ENCODE results near the gene RETREG3. TPM values are rescaled to one million over a fixed set of nuclear protein-coding genes. Genes with fewer than 3 reads are reported as not detected.
"Not testable (repeated sequence)": the region's sequence is repeated elsewhere in the genome, so short reads cannot be mapped to it uniquely, and the experiment has no call there.

Gene RETREG3
- total and polyA plus RNA-seq, 7 donors: 13.9 to 43.2 (median 35.0) TPM

DNA sequence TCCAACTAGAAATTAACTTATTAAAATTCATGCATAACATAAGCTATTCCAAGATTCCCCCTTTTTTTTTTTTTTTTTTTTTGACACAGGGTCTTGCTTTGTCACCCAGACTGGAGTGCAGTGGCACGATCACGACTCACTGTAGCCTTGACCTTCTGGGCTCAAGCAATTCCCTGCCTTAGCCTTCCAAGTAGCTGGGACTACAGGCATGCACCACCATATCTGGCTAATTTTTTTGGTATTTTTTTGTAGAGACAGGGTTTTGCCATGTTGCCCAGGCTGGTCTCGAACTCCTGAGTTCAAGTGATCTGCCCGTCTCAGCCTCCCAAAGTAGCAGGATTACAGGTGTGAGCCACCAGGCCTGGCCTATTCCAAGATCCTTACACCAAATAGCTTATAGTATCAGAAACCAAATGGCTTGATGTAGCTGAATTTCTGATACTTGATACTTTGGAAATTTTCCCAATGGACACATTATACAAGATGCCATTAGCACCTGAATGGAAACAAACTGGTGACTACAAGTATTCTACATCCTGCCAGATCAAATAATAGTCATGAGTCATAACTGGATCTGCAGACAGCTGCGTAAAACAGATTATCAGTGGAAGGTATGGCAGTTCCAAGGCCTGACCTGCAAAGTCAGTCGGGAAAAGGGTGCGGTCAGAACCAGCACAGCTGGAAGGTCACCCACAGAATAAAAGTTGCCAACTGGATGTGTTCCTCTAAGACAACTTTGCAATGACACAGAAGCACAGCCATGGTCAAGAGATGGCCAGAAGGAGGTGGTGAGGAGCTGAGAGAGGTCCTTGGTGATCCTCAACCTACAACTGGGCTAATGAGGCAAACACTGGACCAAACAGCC lies 14.8 kb upstream of the RETREG3 start:
- Histone ChIP-seq H3K4me1 (peaks cover 11% of the 10 kb centered on the region), H3K27ac (peak overlapping the region; percentile 66), H3K27me3 (ENCODE audit: insufficient read depth in 3 of 3, low read length in 2 of 3) (no peaks in the 10 kb centered on the region), H3K4me3 (no peak overlapping the region), H3K36me3 (ENCODE audit: insufficient read depth in 1 of 2, low read depth in 1 of 2) (no peaks in the 10 kb centered on the region), H3K9me3 (no peaks in the 10 kb centered on the region)
- ATAC-seq (peak; percentile 92 to 94 (median 93)), DNase-seq (peak; percentile 23 to 68)
- 42 to 58% (median 48%) methylated on average over 7 of the region's 7 CpGs for WGBS, 3 donors
- TF ChIP-seq, protein P1, sequence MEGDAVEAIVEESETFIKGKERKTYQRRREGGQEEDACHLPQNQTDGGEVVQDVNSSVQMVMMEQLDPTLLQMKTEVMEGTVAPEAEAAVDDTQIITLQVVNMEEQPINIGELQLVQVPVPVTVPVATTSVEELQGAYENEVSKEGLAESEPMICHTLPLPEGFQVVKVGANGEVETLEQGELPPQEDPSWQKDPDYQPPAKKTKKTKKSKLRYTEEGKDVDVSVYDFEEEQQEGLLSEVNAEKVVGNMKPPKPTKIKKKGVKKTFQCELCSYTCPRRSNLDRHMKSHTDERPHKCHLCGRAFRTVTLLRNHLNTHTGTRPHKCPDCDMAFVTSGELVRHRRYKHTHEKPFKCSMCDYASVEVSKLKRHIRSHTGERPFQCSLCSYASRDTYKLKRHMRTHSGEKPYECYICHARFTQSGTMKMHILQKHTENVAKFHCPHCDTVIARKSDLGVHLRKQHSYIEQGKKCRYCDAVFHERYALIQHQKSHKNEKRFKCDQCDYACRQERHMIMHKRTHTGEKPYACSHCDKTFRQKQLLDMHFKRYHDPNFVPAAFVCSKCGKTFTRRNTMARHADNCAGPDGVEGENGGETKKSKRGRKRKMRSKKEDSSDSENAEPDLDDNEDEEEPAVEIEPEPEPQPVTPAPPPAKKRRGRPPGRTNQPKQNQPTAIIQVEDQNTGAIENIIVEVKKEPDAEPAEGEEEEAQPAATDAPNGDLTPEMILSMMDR (IDR thresholded peaks at IDR 0.05): peak; percentile 7
- intact Hi-C loops (cut with DNase I): loop anchor here in 1 of 2 donors (5.0 kb wide), 1 partner anchor 48 kb away; no protein-coding TSS in a partner anchor

DNA sequence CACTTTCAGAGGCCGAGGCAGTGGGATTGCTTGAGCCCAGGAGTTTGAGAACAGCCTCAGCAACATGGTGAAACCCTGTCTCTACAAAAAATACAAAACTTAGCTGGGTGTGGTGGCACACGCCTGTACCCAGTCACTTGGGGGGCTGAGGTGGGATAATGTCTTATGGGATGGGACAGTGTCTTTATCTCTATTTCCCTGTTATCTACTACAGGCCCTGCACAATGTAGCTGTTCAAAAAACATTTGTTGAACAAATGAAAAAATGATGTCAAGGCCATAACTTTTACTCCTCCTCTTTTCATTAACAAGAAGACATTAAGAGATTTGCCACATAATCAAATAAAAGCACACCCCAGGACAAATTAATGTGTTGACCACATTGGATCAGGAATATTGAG lies 14.1 kb upstream of the RETREG3 start:
- H3K4me1 ChIP-seq: peaks cover 17% of the 10 kb centered on the region
- H3K4me3 ChIP-seq: no peak overlapping the region
- peak overlapping the region; percentile 66 for H3K27ac ChIP-seq
- DNase-seq: no peak
- no peaks in the 10 kb centered on the region for H3K27me3 ChIP-seq (ENCODE audit: insufficient read depth in 3 of 3, low read length in 2 of 3)
- no peaks in the 10 kb centered on the region for H3K9me3 ChIP-seq
- H3K36me3 ChIP-seq (ENCODE audit: insufficient read depth in 1 of 2, low read depth in 1 of 2): no peaks in the 10 kb centered on the region
- TF ChIP-seq, protein P1 (IDR thresholded peaks at IDR 0.05): no peak
- no peak for ATAC-seq
- whole genome bisulfite sequencing, 3 donors: 90 to 95% (median 91%) methylated on average over 2 of the region's 2 CpGs
- intact Hi-C loops (cut with DNase I): loop anchor here in 1 of 2 donors (5.0 kb wide), 1 partner anchor 49 kb away; no protein-coding TSS in a partner anchor

DNA sequence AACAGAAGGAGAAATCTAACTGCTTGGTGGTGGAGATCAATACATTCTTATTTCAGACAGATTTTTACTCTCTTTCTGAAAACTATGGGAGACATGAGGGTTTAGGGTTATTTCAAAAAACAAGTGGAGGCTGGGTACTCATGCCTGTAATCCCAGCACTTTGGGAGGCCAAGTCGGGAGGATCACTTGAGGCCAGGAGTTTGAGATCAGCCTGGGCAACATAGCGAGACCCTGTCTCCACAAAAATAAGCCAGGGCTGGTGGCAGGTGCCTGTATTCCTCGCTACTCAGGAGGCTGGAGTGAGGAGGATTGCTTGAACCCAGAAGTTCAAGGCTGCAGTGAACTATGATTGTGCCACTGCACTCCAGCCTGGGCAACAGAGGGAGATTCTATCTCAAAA lies 12.8 kb upstream of the RETREG3 start:
- H3K4me1 ChIP-seq: peaks cover 30% of the 10 kb centered on the region
- H3K36me3 ChIP-seq (ENCODE audit: insufficient read depth in 1 of 2, low read depth in 1 of 2); H3K4me3 ChIP-seq; H3K9me3 ChIP-seq; ATAC-seq; H3K27me3 ChIP-seq (ENCODE audit: insufficient read depth in 3 of 3, low read length in 2 of 3); DNase-seq; H3K27ac ChIP-seq: not testable (repeated sequence)
- intact Hi-C loops (cut with DNase I): loop anchor here in 1 of 2 donors (5.0 kb wide), 1 partner anchor 50 kb away; no protein-coding TSS in a partner anchor
- whole genome bisulfite sequencing, 3 donors: 91 to 97% (median 94%) methylated on average over 3 of the region's 3 CpGs

DNA sequence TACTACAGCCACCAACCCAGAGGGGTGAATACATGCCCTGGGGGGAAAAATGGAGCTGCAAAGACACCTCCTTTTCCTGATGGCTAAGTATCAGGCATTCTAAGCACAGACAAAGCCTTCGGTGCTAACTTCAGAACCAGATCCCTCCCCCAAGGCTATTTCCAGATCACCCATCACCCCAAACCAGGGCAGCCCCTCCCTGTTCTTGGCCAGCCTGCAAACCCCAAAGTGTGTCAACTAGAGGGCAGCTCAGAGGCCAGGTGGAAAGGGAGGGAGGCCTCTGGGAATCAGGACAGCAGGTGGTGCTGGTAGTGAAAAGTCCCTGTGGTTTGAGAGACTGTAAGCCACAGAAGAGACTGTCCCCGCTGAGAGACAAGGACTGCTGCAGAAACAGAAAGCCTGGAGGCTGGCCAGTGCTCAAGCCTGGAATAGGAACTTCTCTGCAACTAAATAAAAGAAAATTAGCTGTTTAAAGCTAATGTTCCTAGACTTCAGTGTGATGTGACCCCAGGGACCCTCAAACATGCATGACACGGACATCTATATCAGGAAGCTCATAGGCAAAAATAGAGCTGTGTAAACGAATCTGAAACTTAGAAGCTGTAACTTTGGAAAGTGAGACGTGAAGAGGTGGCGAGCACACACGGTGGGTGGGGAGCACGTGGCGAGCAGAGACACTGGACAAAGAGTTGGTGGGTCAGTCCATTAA lies 9.4 kb upstream of the RETREG3 start:
- Histone ChIP-seq H3K9me3 (no peaks in the 10 kb centered on the region), H3K27ac (peak overlapping the region; percentile 88), H3K27me3 (ENCODE audit: insufficient read depth in 3 of 3, low read length in 2 of 3) (no peaks in the 10 kb centered on the region), H3K4me1 (peaks cover 33% of the 10 kb centered on the region), H3K4me3 (peak overlapping the region; percentile 34), H3K36me3 (ENCODE audit: insufficient read depth in 1 of 2, low read depth in 1 of 2) (peaks cover 0 to 29% of the 10 kb centered on the region in 2 donors)
- ATAC-seq (peak; percentile 97 to 98 (median 98)), DNase-seq (peak; percentile 76 to 91)
- TF ChIP-seq, protein P1 (IDR thresholded peaks at IDR 0.05): peak; percentile 18
- intact Hi-C loops (cut with DNase I): loop anchor here in 1 of 2 donors (2.0 kb wide), 2 partner anchors 48 to 56 kb away; no protein-coding TSS in a partner anchor
- 9 to 10% (median 10%) methylated on average over 9 of the region's 9 CpGs for WGBS, 3 donors

All from psoas muscle (tissue), 8 donors.